ENCODE data around the gene HHAT.
"Not testable (repeated sequence)": the region's sequence is repeated elsewhere in the genome, so short reads cannot be mapped to it uniquely, and the experiment has no call there.

The HHAT gene

GRCh38 chr1:210407887-210408252 is 79.2 kb downstream of the HHAT start:
- Mint-ChIP-seq H3K36me3 (ENCODE audit: low read depth) (no peaks in the 10 kb centered on the region), H3K9me3 (no peaks in the 10 kb centered on the region), H3K27me3 (no peaks in the 10 kb centered on the region), H3K4me1 (ENCODE audit: low read depth) (no peaks in the 10 kb centered on the region), H3K27ac (no peak overlapping the region), H3K4me3 (no peak overlapping the region)

GRCh38 chr1:210412240-210412639 is 83.5 kb downstream of the HHAT start:
- Mint-ChIP-seq H3K4me1 (ENCODE audit: low read depth) (no peaks in the 10 kb centered on the region), H3K9me3 (no peaks in the 10 kb centered on the region), H3K27me3 (no peaks in the 10 kb centered on the region), H3K27ac (no peak overlapping the region), H3K36me3 (ENCODE audit: low read depth) (no peaks in the 10 kb centered on the region), H3K4me3 (no peak overlapping the region)

- H3K4me3 Mint-ChIP-seq, result no peak overlapping the region
- no peaks in the 10 kb centered on the region for H3K27me3 Mint-ChIP-seq
- no peaks in the 10 kb centered on the region for H3K36me3 Mint-ChIP-seq (ENCODE audit: low read depth)
- H3K4me1 Mint-ChIP-seq (ENCODE audit: low read depth), result no peaks in the 10 kb centered on the region
- H3K9me3 Mint-ChIP-seq, result no peaks in the 10 kb centered on the region
- no peak overlapping the region for H3K27ac Mint-ChIP-seq
Observed at GRCh38 chr1:210413951-210414350, 85.2 kb downstream of the HHAT start.

GRCh38 chr1:210415846-210416448 is 87.2 kb downstream of the HHAT start:
- Mint-ChIP-seq H3K4me1 (ENCODE audit: low read depth) (no peaks in the 10 kb centered on the region), H3K27ac (no peak overlapping the region), H3K4me3 (no peak overlapping the region), H3K36me3 (ENCODE audit: low read depth) (no peaks in the 10 kb centered on the region), H3K27me3 (no peaks in the 10 kb centered on the region), H3K9me3 (no peaks in the 10 kb centered on the region)

GRCh38 chr1:210416681-210417080 is 88.0 kb downstream of the HHAT start:
- Mint-ChIP-seq H3K27me3 (no peaks in the 10 kb centered on the region), H3K9me3 (no peaks in the 10 kb centered on the region), H3K36me3 (ENCODE audit: low read depth) (no peaks in the 10 kb centered on the region), H3K4me3 (no peak overlapping the region), H3K4me1 (ENCODE audit: low read depth) (no peaks in the 10 kb centered on the region), H3K27ac (no peak overlapping the region)

GRCh38 chr1:210417881-210418280 is 89.2 kb downstream of the HHAT start:
- Mint-ChIP-seq H3K9me3 (no peaks in the 10 kb centered on the region), H3K4me3 (no peak overlapping the region), H3K36me3 (ENCODE audit: low read depth) (no peaks in the 10 kb centered on the region), H3K4me1 (ENCODE audit: low read depth) (no peaks in the 10 kb centered on the region), H3K27me3 (no peaks in the 10 kb centered on the region), H3K27ac (no peak overlapping the region)

GRCh38 chr1:210418863-210419650 is 90.4 kb downstream of the HHAT start:
- Mint-ChIP-seq H3K9me3 (no peaks in the 10 kb centered on the region), H3K27ac (no peak overlapping the region), H3K4me3 (no peak overlapping the region), H3K27me3 (no peaks in the 10 kb centered on the region), H3K4me1 (ENCODE audit: low read depth) (no peaks in the 10 kb centered on the region), H3K36me3 (ENCODE audit: low read depth) (no peaks in the 10 kb centered on the region)

- not testable (repeated sequence) for H3K4me3 Mint-ChIP-seq; H3K27me3 Mint-ChIP-seq; H3K27ac Mint-ChIP-seq; H3K9me3 Mint-ChIP-seq; H3K4me1 Mint-ChIP-seq (ENCODE audit: low read depth); H3K36me3 Mint-ChIP-seq (ENCODE audit: low read depth)
Observed at GRCh38 chr1:210426696-210427095, 98.0 kb downstream of the HHAT start.

GRCh38 chr1:210428696-210429095 is 100.0 kb downstream of the HHAT start:
- Mint-ChIP-seq H3K9me3 (no peaks in the 10 kb centered on the region), H3K36me3 (ENCODE audit: low read depth) (no peaks in the 10 kb centered on the region), H3K27ac (no peak overlapping the region), H3K4me1 (ENCODE audit: low read depth) (no peaks in the 10 kb centered on the region), H3K27me3 (no peaks in the 10 kb centered on the region), H3K4me3 (no peak overlapping the region)

- H3K9me3 Mint-ChIP-seq, result no peaks in the 10 kb centered on the region
- H3K27me3 Mint-ChIP-seq, result no peaks in the 10 kb centered on the region
- H3K36me3 Mint-ChIP-seq (ENCODE audit: low read depth), result no peaks in the 10 kb centered on the region
- H3K27ac Mint-ChIP-seq, result no peak overlapping the region
- H3K4me3 Mint-ChIP-seq, result no peak overlapping the region
- no peaks in the 10 kb centered on the region for H3K4me1 Mint-ChIP-seq (ENCODE audit: low read depth)
Observed at GRCh38 chr1:210434223-210434622, 105.5 kb downstream of the HHAT start.

- Mint-ChIP-seq H3K4me1 (ENCODE audit: low read depth) (no peaks in the 10 kb centered on the region), H3K27me3 (no peaks in the 10 kb centered on the region), H3K4me3 (no peak overlapping the region), H3K27ac (no peak overlapping the region), H3K36me3 (ENCODE audit: low read depth) (no peaks in the 10 kb centered on the region), H3K9me3 (no peaks in the 10 kb centered on the region)
Observed at GRCh38 chr1:210437111-210437510, 108.4 kb downstream of the HHAT start.

- Mint-ChIP-seq H3K27me3 (no peaks in the 10 kb centered on the region), H3K4me1 (ENCODE audit: low read depth) (no peaks in the 10 kb centered on the region), H3K27ac (no peak overlapping the region), H3K9me3 (no peaks in the 10 kb centered on the region), H3K36me3 (ENCODE audit: low read depth) (no peaks in the 10 kb centered on the region), H3K4me3 (no peak overlapping the region)
Observed at GRCh38 chr1:210437781-210438180, 109.1 kb downstream of the HHAT start.

- H3K4me1 Mint-ChIP-seq (ENCODE audit: low read depth), result no peaks in the 10 kb centered on the region
- no peak overlapping the region for H3K27ac Mint-ChIP-seq
- no peak overlapping the region for H3K4me3 Mint-ChIP-seq
- no peaks in the 10 kb centered on the region for H3K9me3 Mint-ChIP-seq
- H3K36me3 Mint-ChIP-seq (ENCODE audit: low read depth), result no peaks in the 10 kb centered on the region
- H3K27me3 Mint-ChIP-seq, result no peaks in the 10 kb centered on the region
Observed at GRCh38 chr1:210438928-210439841, 110.5 kb downstream of the HHAT start.

- Mint-ChIP-seq H3K27me3 (no peaks in the 10 kb centered on the region), H3K9me3 (no peaks in the 10 kb centered on the region), H3K4me1 (ENCODE audit: low read depth) (no peaks in the 10 kb centered on the region), H3K4me3 (no peak overlapping the region), H3K36me3 (ENCODE audit: low read depth) (no peaks in the 10 kb centered on the region), H3K27ac (no peak overlapping the region)
Observed at GRCh38 chr1:210440081-210440480, 111.4 kb downstream of the HHAT start.

GRCh38 chr1:210441028-210441427 is 112.3 kb downstream of the HHAT start:
- H3K4me1 Mint-ChIP-seq (ENCODE audit: low read depth), result peaks cover 8% of the 10 kb centered on the region
- H3K4me3 Mint-ChIP-seq, result no peak overlapping the region
- no peak overlapping the region for H3K27ac Mint-ChIP-seq
- no peaks in the 10 kb centered on the region for H3K9me3 Mint-ChIP-seq
- no peaks in the 10 kb centered on the region for H3K36me3 Mint-ChIP-seq (ENCODE audit: low read depth)
- H3K27me3 Mint-ChIP-seq, result no peaks in the 10 kb centered on the region
